ENCODE data around the gene MAGEA11. TPM values are rescaled to one million over a fixed set of nuclear protein-coding genes. Genes with fewer than 3 reads are reported as not detected.

MAGEA11 gene
- total and polyA plus RNA-seq, 2 of the 13 experiments (the other 11 are each of a cell fraction or from before 2014, with no cell fraction given): not detected

GRCh38 chrX:149717803-149718202, 5.9 kb downstream of the MAGEA11 start (continued):
- TF ChIP-seq ZNF605 (CRISPR knock-in tag; IDR thresholded peaks at IDR 0.05) (no peak), SMARCE1 (IDR thresholded peaks at IDR 0.05; ENCODE audit: borderline replicate concordance) (no peak), PHF8 (CRISPR knock-in tag; IDR thresholded peaks at IDR 0.05) (no peak), ZNF44 (CRISPR knock-in tag; IDR thresholded peaks at IDR 0.05) (no peak), ZBTB4 (CRISPR knock-in tag; IDR thresholded peaks at IDR 0.05; ENCODE audit: borderline replicate concordance) (no peak), ZNF30 (CRISPR knock-in tag; IDR thresholded peaks at IDR 0.05) (no peak), CTCF (CRISPR knock-in tag; IDR thresholded peaks at IDR 0.05) (no peak), KDM1A (CRISPR knock-in tag; IDR thresholded peaks at IDR 0.05) (no peak), RFX5 (IDR thresholded peaks at IDR 0.05; ENCODE audit: low read depth, low read length) (no peak)

- Histone ChIP-seq H3K9me3 (ENCODE audit: low read length) (no peaks in the 10 kb centered on the region), H3K27me3 (ENCODE audit: control insufficient read depth in 1 of 2, insufficient read depth in 2 of 2, low read length in 2 of 2) (peaks cover 0 to 16% of the 10 kb centered on the region in 2 experiments; a peak in 1 of 5 replicates), H3K4me3 (replicated peaks in 1 of 3; ENCODE audit: insufficient read depth in 1 of 3, low read depth in 2 of 3, low read length in 3 of 3) (no peak overlapping the region), H3K4me2 (ENCODE audit: low read depth, low read length) (no peak overlapping the region), H2AFZ (ENCODE audit: low read length) (no peak overlapping the region), H4K20me1 (ENCODE audit: insufficient read depth, low read length) (no peaks in the 10 kb centered on the region), H3K27ac (ENCODE audit: extremely low read length, insufficient read depth, low read length) (no peak overlapping the region), H3K79me2 (ENCODE audit: insufficient read depth, low read length) (no peaks in the 10 kb centered on the region), H3K4me1 (ENCODE audit: insufficient read depth, low read length) (peaks cover 9% of the 10 kb centered on the region), H3K9ac (ENCODE audit: insufficient read depth, low read depth, low read length) (no peak overlapping the region), H3K36me3 (replicated peaks in 1 of 2; ENCODE audit: control insufficient read depth in 1 of 2, insufficient read depth in 2 of 2, low read length in 2 of 2) (no peaks in the 10 kb centered on the region)
- intact Hi-C loops (cut with micrococcal nuclease; ENCODE audit: unreplicated experiment) (no loop called here), in situ Hi-C loops (cut with HindIII; ENCODE audit: extremely low pct_ligation_motif_present, low pct_unique_long_range_greater_than_20kb) (no loop called here)
- BruUV-seq (replicated peaks): no TSS peak
- POLR2A ChIA-PET: no interaction called here
- 80% methylated on average over 1 of the region's 1 CpG for WGBS (ENCODE audit: low lambda C conversion rate)
- FAIRE-seq (no peak), DNase-seq (ENCODE audit: low spot score) (no peak), ATAC-seq (no peak)
- CTCF ChIA-PET (ENCODE audit: low intra/inter-chr PET ratio, low total read pairs): no interaction called here
- TF ChIP-seq ARID5B (CRISPR knock-in tag; IDR thresholded peaks at IDR 0.05) (no peak), ZNF367 (CRISPR knock-in tag; IDR thresholded peaks at IDR 0.05; ENCODE audit: borderline replicate concordance) (no peak), ZNF431 (CRISPR knock-in tag; IDR thresholded peaks at IDR 0.05; ENCODE audit: borderline replicate concordance, low read depth) (no peak), PAWR (CRISPR knock-in tag; IDR thresholded peaks at IDR 0.05; ENCODE audit: borderline replicate concordance) (no peak), TAF1 (CRISPR knock-in tag; IDR thresholded peaks at IDR 0.05) (no peak), ATF4 (CRISPR knock-in tag; IDR thresholded peaks at IDR 0.05) (no peak)
These were observed 6.9 kb downstream of the MAGEA11 start for GRCh38 chrX:149718757-149719156.

All from HepG2 (cell line).